ENCODE measurements around the gene CKM.

The CKM gene

DNA sequence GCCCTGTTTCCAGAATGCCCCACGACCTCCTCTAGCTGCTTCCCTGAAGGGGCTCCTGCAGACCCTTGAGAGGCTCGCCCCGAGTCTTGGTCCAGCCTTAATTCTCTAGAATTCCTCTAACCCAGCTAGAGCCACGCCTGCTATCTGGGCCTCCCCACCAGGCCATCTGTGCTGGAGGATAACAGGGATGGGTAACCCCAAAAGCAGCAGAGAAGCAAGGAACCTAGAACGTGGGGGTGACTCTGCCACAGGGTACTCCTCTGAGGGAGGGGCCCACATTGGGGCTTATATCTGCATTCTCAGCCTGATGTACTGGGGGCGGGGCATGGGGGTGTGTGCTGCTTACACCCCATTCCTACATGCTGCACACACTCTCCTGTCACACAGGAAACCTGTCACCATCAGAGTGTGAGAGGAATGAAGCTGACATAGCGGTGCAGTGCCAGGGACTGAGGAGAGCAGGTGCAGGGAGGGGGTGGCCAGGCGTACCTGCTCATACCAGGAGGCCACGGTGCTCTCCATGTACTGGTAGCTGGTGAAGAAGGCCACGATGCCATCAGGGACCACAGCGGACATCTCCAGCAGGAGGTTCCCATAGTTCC, 31.7 kb upstream of the CKM start:
- H3K27me3 Mint-ChIP-seq, result no peaks in the 10 kb centered on the region
- H3K36me3 Mint-ChIP-seq (ENCODE audit: low read depth), result peaks cover 93% of the 10 kb centered on the region
- no peak overlapping the region for H3K27ac Mint-ChIP-seq
- no peak overlapping the region for H3K4me3 Mint-ChIP-seq
- intact Hi-C loops (cut with micrococcal nuclease), result no loop called here
- H3K4me1 Mint-ChIP-seq (ENCODE audit: low read depth), result no peaks in the 10 kb centered on the region
- H3K9me3 Mint-ChIP-seq, result no peaks in the 10 kb centered on the region

DNA sequence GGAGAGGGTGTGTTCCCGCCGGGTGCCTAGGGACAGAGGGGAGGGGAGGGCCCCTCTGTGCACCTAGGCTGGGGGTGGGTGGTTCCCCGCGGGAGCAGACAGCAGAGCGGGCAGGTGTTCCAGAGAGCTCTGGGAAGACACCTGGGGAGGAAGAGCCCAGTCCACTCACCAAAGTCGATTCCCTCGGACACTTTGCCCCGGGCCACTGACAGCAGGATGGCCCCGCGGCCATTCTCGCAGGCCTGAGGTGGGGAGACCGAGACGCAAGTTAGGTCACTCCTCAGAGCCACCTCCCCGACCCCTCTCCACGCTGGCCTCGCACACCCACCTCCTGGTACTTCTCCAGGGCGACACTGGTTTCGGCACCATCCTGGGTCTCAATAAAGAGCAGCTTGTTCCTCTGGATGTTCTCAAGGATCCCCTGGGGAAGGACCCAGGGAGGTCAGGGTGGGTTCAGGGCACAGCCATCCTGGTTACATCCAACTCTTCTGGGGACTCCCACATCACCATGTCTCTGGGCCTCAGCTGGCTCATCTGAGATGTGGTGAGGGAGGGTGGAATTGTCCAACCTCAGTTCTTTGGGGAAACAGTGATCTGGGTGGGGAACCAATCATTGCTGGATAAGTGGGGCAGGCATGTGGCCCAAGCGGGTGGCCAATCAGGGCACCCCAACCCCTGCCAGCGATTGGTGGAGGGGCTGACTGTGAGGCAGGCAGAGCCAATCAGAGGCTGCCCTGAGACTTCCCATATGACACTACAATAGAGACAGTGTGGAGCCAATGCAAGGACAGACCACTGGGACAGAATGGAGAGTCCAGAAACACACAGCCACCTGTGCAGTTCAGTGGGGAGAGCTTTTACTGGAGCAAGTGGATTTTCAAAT, 30.5 kb upstream of the CKM start:
- intact Hi-C loops (cut with micrococcal nuclease), result no loop called here
- Mint-ChIP-seq H3K27ac (no peak overlapping the region), H3K4me3 (no peak overlapping the region), H3K27me3 (peaks cover 3% of the 10 kb centered on the region), H3K4me1 (ENCODE audit: low read depth) (no peaks in the 10 kb centered on the region), H3K36me3 (ENCODE audit: low read depth) (peaks cover 82% of the 10 kb centered on the region), H3K9me3 (no peaks in the 10 kb centered on the region)

DNA sequence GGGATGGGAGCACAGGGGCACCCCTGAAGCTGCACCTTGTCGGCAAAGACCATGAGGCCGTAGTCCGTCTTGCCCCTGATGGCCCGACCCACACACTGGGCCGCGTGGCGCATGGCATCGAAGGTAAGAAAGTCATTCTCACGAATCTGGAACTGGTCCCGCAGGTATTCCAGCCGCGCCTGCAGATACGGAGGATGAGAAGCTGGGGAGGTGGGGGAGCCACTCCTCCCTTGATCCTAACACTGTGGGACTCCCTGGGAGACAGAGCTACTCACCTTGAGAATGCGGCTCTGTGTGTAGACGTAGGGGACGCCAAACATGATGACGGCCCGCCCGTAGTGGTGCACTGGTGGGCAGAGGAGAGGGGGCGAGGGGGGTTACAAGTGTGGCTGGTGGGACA, 29.8 kb upstream of the CKM start:
- Mint-ChIP-seq H3K27ac (no peak overlapping the region), H3K36me3 (ENCODE audit: low read depth) (peaks cover 75% of the 10 kb centered on the region), H3K27me3 (peaks cover 7% of the 10 kb centered on the region)

DNA sequence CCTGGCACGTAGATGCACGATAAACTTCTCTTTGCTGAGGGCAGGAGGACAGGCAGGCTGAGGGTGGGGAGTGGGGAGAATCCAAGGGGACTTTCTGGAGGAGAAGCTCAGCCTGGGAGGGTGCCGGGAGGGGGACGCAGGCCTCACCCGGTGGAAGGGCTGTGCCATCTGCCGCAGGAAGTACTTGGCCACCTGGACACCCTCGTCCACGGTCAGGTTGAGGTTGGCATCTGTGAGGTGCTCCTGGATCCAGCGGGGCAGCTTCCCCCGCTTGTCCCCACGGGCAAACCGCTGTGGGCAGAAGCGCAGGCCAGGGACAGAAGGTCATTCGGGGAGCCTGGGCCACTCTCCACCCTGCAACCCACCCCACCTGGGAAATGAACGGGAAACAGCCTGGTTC, 29.4 kb upstream of the CKM start:
- intact Hi-C loops (cut with micrococcal nuclease), result no loop called here
- peaks cover 71% of the 10 kb centered on the region for H3K36me3 Mint-ChIP-seq (ENCODE audit: low read depth)
- H3K4me1 Mint-ChIP-seq (ENCODE audit: low read depth), result no peaks in the 10 kb centered on the region
- H3K4me3 Mint-ChIP-seq, result no peak overlapping the region
- no peak overlapping the region for H3K27ac Mint-ChIP-seq
- H3K9me3 Mint-ChIP-seq, result no peaks in the 10 kb centered on the region
- H3K27me3 Mint-ChIP-seq, result peaks cover 11% of the 10 kb centered on the region

More for the DNA sequence above, 29.8 kb upstream of the CKM start:
- H3K9me3 Mint-ChIP-seq, result no peaks in the 10 kb centered on the region
- intact Hi-C loops (cut with micrococcal nuclease), result no loop called here
- H3K4me1 Mint-ChIP-seq (ENCODE audit: low read depth), result no peaks in the 10 kb centered on the region
- no peak overlapping the region for H3K4me3 Mint-ChIP-seq

DNA sequence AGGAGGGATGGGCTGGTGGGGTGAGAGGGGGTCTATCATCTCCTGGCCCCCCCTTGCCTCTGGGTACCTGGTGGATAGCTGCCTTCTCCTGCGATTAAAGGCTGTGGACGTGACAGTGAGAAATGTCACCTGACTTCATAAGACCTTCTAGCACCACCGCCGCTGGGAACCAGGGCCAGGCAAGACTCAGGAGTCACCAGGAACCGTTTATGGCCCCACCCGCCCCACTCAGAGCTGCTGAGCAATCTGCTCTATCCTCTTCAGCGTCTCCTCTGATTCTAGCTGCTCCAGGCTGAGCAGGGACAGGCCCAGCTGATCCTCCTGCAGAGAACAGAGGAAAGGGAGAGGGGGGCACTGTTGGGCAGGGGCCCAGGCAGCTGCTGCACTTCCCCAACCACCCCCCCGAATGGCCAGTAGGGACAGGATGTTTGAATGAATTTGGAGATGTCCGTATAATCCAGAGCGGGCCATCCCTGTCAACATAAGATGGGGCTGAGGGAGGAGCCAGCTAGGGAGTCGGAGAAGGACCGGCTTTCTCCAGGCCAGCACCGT, 28.8 kb upstream of the CKM start:
- H3K36me3 Mint-ChIP-seq (ENCODE audit: low read depth), result peaks cover 66% of the 10 kb centered on the region
- H3K27ac Mint-ChIP-seq, result no peak overlapping the region
- no peaks in the 10 kb centered on the region for H3K9me3 Mint-ChIP-seq
- intact Hi-C loops (cut with micrococcal nuclease), result no loop called here
- H3K4me3 Mint-ChIP-seq, result no peak overlapping the region
- H3K27me3 Mint-ChIP-seq, result peaks cover 17% of the 10 kb centered on the region
- no peaks in the 10 kb centered on the region for H3K4me1 Mint-ChIP-seq (ENCODE audit: low read depth)

DNA sequence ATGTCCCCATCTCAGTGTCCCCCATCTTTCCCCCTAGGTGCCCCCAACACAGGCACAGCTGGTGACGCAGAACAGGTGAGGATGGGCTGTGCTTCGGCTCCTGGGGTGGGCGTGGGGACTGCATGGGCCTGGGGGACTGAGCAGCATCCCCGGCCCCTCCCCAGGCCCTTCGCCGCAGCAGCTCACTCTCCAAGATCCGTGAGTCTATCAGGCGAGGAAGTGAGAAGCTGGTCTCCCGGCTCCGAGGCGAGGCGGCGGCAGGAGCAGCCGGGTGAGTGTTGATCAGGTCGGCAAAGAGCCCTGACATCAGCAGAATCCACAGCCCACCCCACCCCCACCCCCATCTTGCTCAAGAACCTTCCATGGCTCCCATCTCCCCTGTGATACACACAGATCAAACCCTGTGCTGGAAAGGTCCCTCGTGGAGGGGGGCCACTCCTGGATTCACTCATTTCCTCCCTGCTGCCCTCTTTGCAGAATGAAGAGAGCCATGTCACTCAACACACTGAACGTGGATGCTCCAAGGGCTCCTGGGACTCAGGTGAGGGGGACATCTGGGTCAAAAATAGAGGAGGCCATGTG, 27.9 kb upstream of the CKM start:
- intact Hi-C loops (cut with micrococcal nuclease), result no loop called here
- H3K4me1 Mint-ChIP-seq (ENCODE audit: low read depth), result no peaks in the 10 kb centered on the region
- no peaks in the 10 kb centered on the region for H3K9me3 Mint-ChIP-seq
- peaks cover 56% of the 10 kb centered on the region for H3K36me3 Mint-ChIP-seq (ENCODE audit: low read depth)
- no peak overlapping the region for H3K4me3 Mint-ChIP-seq
- H3K27me3 Mint-ChIP-seq, result peaks cover 25% of the 10 kb centered on the region
- no peak overlapping the region for H3K27ac Mint-ChIP-seq

DNA sequence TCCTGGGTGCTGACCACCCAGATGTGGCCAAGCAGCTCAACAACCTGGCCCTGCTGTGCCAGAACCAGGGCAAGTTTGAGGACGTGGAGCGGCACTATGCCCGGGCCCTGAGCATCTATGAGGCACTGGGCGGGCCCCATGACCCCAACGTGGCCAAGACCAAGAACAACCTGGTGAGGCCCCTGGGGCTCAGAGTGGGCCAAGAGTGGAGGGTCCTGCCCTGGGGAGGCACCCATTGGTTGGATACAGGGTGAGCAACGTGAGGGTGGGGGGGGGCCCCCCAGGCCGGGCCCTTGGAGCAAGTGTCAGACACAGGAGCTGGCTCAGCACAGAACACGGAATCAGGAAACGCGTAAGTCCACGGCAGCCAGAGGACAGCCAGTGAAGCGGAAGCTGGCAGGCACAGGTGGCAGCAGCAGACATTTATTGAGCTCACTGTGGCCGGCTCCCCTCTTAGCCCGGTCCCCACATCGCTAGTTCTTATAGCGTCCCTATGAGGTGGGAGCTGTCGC, 26.8 kb upstream of the CKM start:
- Mint-ChIP-seq H3K27me3 (peaks cover 32% of the 10 kb centered on the region), H3K36me3 (ENCODE audit: low read depth) (peaks cover 49% of the 10 kb centered on the region), H3K9me3 (no peaks in the 10 kb centered on the region), H3K27ac (no peak overlapping the region), H3K4me1 (ENCODE audit: low read depth) (no peaks in the 10 kb centered on the region), H3K4me3 (no peak overlapping the region)
- intact Hi-C loops (cut with micrococcal nuclease), result no loop called here

DNA sequence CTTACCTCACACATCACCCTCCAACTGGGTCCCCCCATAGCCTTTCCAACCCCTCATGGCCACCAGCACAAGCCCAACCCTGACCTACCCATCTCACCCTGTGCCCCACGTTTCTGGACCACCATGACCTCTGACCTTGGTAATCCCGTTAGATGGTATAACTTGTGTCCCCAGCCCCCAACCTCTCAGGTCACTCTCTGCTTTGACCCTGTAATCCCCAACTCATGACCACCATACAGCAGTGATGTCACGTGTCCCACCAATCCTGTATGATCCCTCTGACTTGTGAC, 26.4 kb upstream of the CKM start:
- Mint-ChIP-seq H3K27ac (no peak overlapping the region), H3K4me3 (no peak overlapping the region), H3K36me3 (ENCODE audit: low read depth) (peaks cover 45% of the 10 kb centered on the region), H3K27me3 (peaks cover 32% of the 10 kb centered on the region), H3K9me3 (no peaks in the 10 kb centered on the region), H3K4me1 (ENCODE audit: low read depth) (no peaks in the 10 kb centered on the region)
- intact Hi-C loops (cut with micrococcal nuclease), result no loop called here

DNA sequence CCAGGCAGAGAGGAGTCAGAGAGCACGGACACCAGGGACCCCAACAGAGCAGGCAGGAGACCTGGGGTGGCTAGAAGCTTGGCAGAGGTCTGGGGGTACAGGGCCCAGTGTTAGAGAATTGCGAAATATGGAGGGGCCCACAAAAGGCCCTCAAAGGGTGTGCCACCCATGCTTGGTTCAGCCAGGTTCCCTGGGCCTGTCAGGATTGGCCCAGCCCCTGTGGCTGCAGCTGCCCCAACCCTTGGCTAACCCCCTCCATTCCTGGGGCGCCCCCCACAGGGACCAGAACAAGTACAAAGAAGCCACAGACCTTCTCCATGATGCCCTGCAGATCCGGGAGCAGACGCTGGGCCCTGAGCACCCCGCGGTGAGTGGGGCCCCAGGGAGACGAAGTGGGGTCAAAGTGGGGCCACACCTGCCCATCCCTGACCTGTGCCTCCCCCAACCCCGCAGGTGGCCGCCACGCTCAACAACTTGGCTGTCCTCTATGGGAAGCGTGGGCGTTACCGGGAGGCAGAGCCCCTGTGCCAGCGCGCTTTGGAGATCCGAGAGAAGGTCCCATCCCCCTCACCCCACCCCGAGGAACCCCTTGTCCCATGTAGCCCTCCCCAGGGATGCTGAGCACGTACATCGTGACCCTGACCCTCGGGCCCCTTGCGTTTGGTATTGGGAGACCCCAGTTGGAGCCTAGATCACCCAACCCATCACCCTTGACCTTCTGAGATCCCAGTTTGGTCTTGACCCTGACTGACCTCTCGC, 25.9 kb upstream of the CKM start:
- peaks cover 39% of the 10 kb centered on the region for H3K36me3 Mint-ChIP-seq (ENCODE audit: low read depth)
- no peak overlapping the region for H3K27ac Mint-ChIP-seq
- no peak overlapping the region for H3K4me3 Mint-ChIP-seq
- no peaks in the 10 kb centered on the region for H3K9me3 Mint-ChIP-seq
- H3K4me1 Mint-ChIP-seq (ENCODE audit: low read depth), result no peaks in the 10 kb centered on the region
- H3K27me3 Mint-ChIP-seq, result peaks cover 32% of the 10 kb centered on the region
- intact Hi-C loops (cut with micrococcal nuclease), result no loop called here

DNA sequence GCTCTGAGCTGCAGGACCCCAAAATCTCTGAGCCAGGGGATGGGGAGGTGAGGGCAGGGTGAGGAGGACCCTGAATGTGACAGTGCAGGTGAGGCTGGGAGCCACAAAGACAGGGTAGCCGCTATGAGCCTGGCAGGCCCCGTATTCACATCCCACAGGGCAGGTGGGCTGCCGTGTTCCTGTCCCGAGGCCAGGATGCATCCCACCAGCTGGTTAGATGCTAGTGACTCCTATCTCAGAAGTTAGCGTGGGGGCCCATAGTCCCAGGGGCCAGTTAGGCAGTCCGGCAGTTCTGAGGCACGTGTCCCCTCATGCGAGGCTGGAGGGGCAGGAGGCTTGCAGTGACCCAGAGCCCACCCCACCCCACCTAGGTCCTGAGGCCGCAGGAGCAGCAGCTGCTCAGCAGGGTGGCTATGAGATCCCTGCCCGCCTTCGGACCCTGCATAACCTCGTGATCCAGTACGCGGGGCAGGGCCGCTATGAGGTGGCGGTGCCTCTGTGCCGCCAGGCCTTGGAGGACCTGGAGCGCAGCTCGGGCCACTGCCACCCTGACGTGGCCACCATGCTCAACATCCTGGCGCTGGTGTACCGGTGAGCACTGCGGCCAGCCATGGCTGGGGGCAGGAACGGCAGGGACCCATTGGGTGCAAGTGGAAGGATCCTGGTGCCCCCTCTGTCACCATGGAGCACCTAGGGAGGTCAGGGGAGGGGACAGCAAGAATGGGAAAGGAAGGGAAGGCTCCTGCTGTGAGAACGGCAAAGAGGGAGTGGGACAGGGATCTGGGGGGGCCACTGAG, 25.1 kb upstream of the CKM start:
- no peaks in the 10 kb centered on the region for H3K4me1 Mint-ChIP-seq (ENCODE audit: low read depth)
- intact Hi-C loops (cut with micrococcal nuclease), result no loop called here
- H3K9me3 Mint-ChIP-seq, result no peaks in the 10 kb centered on the region
- H3K27me3 Mint-ChIP-seq, result peaks cover 32% of the 10 kb centered on the region
- H3K36me3 Mint-ChIP-seq (ENCODE audit: low read depth), result peaks cover 32% of the 10 kb centered on the region
- no peak overlapping the region for H3K4me3 Mint-ChIP-seq
- no peak overlapping the region for H3K27ac Mint-ChIP-seq

DNA sequence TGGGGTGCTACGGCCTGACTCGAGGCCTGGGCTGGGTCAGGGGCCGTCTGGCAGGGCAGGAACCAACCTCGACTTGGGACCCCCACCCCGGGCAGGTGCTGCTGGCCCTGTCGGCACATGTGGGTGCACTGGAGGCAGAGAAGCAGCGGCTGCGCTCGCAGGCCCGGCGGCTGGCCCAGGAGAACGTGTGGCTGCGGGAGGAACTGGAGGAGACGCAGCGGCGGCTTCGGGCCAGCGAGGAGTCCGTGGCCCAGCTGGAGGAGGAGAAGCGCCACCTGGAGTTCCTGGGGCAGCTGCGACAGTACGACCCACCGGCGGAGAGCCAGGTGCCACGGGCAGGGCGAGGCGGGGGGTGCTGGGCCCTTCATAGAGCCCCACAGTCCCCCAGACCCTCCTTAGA, 23.8 kb upstream of the CKM start:
- H3K4me3 Mint-ChIP-seq, result no peak overlapping the region
- H3K36me3 Mint-ChIP-seq (ENCODE audit: low read depth), result peaks cover 18% of the 10 kb centered on the region
- H3K4me1 Mint-ChIP-seq (ENCODE audit: low read depth), result no peaks in the 10 kb centered on the region
- H3K9me3 Mint-ChIP-seq, result no peaks in the 10 kb centered on the region
- H3K27ac Mint-ChIP-seq, result no peak overlapping the region
- H3K27me3 Mint-ChIP-seq, result peaks cover 32% of the 10 kb centered on the region
- intact Hi-C loops (cut with micrococcal nuclease), result no loop called here

DNA sequence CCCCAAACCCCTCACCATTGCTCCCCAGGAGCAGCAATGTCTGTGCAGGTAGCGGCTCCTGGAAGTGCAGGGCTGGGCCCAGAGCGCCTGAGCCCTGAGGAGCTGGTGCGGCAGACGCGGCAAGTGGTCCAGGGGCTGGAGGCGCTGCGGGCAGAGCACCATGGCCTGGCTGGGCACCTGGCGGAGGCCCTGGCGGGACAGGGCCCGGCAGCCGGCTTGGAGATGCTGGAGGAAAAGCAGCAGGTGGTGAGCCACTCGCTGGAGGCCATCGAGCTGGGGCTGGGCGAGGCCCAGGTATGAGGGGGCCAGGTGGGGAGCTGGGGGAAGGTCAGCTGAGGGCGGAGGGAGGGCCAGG, 22.8 kb upstream of the CKM start:
- H3K9me3 Mint-ChIP-seq, result no peaks in the 10 kb centered on the region
- H3K27me3 Mint-ChIP-seq, result peaks cover 32% of the 10 kb centered on the region
- H3K36me3 Mint-ChIP-seq (ENCODE audit: low read depth), result peaks cover 9% of the 10 kb centered on the region
- intact Hi-C loops (cut with micrococcal nuclease), result no loop called here
- no peaks in the 10 kb centered on the region for H3K4me1 Mint-ChIP-seq (ENCODE audit: low read depth)
- no peak overlapping the region for H3K27ac Mint-ChIP-seq
- H3K4me3 Mint-ChIP-seq, result no peak overlapping the region

Data from dendritic cell treated with granulocyte-macrophage colony-stimulating factor and Interleukin-4, amounts not matched to agents 40 ng/mL and 50 ng/mL, for 4 days (primary cell).